Sigmoid colon (tissue), 4 donors: ENCODE measurements around the gene PAX9.
A peak's percentile ranks its signal among the peaks of the same experiment; 100 is the strongest.

Experiments
- POLR2A ChIP-seq, 2 donors: fragments of 450-650 bp; IDR thresholded peaks; one replicate each; pipeline ENCODE4 v1.6.1; 2016; ENCODE audit warnings: antibody characterized with exemption in 2 of 2, mild to moderate bottlenecking in 2 of 2, moderate library complexity in 2 of 2
- POLR2AphosphoS5 ChIP-seq, 4 donors: sonication (generic); formaldehyde crosslinking; IDR thresholded peaks; one replicate each; pipeline ENCODE4 v1.6.1; 2017; ENCODE audit warnings: antibody characterized with exemption in 4 of 4
- TF ChIP-seq, protein P1 (sequence below), 4 experiments: fragments of 450-650 bp in 3 of 4; fragments of 200-600 bp in 1 of 4; IDR thresholded peaks; one replicate each; pipeline ENCODE4 v1.5.1; 2016 to 2019; ENCODE audit warnings: antibody characterized with exemption in 4 of 4, mild to moderate bottlenecking in 3 of 4, moderate library complexity in 2 of 4

- TF ChIP-seq, protein P1, sequence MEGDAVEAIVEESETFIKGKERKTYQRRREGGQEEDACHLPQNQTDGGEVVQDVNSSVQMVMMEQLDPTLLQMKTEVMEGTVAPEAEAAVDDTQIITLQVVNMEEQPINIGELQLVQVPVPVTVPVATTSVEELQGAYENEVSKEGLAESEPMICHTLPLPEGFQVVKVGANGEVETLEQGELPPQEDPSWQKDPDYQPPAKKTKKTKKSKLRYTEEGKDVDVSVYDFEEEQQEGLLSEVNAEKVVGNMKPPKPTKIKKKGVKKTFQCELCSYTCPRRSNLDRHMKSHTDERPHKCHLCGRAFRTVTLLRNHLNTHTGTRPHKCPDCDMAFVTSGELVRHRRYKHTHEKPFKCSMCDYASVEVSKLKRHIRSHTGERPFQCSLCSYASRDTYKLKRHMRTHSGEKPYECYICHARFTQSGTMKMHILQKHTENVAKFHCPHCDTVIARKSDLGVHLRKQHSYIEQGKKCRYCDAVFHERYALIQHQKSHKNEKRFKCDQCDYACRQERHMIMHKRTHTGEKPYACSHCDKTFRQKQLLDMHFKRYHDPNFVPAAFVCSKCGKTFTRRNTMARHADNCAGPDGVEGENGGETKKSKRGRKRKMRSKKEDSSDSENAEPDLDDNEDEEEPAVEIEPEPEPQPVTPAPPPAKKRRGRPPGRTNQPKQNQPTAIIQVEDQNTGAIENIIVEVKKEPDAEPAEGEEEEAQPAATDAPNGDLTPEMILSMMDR (IDR thresholded peaks at IDR 0.05), result no peak
- TF ChIP-seq POLR2AphosphoS5 (IDR thresholded peaks at IDR 0.05) (peak in 1 of 4 donors; percentile 17), POLR2A (IDR thresholded peaks at IDR 0.05) (no peak)
Observed at GRCh38 chr14:36657399-36658122, 4.1 kb upstream of the PAX9 start.
